ENCODE results near the gene ARHGEF12.

- TF ChIP-seq ELK1 (IDR thresholded peaks at IDR 0.05; ENCODE audit: low read depth, low read length): no peak
- no peak for TF ChIP-seq CHD2 (IDR thresholded peaks at IDR 0.05; ENCODE audit: borderline replicate concordance, low read depth, low read length)
- no peak for TF ChIP-seq POLR2A (IDR thresholded peaks at IDR 0.05; ENCODE audit: low read depth, low read length)
- no peak for TF ChIP-seq CTCF (IDR thresholded peaks at IDR 0.05 in 2 of 3, conservative IDR thresholded peaks at IDR 0.05 in 1 of 3; ENCODE audit: control insufficient read depth in 2 of 3, extremely low read depth in 1 of 3, insufficient read depth in 1 of 3, low read depth in 3 of 3, low read length in 3 of 3)
- no peak for TF ChIP-seq MTA3 (IDR thresholded peaks at IDR 0.05; ENCODE audit: borderline replicate concordance, low read length)
- TF ChIP-seq SMAD5 (IDR thresholded peaks at IDR 0.05; ENCODE audit: low read depth): no peak
- TF ChIP-seq SIN3A (IDR thresholded peaks at IDR 0.05; ENCODE audit: low read depth, low read length): no peak
- no peak for TF ChIP-seq GABPA (IDR thresholded peaks at IDR 0.05; ENCODE audit: low read depth)
Measured at GRCh38 chr11:120392793-120393192, 56.6 kb downstream of the ARHGEF12 start.
